GM19455 (cell line): ENCODE data around the gene PIAS1.

ENCODE experiments used
- ATAC-seq: cut with Tn5 transposase; IDR thresholded peaks from one replicate; pipeline ENCODE4 v1.9.1; 2021; ENCODE audit not compliant: unreplicated experiment

Gene PIAS1

GRCh38 chr15:68175526-68175925, 121.4 kb downstream of the PIAS1 start:
- ATAC-seq: no peak

- no peak for ATAC-seq
These were observed 122.5 kb downstream of the PIAS1 start for GRCh38 chr15:68176601-68177000.

- no peak for ATAC-seq
These were observed 123.6 kb downstream of the PIAS1 start for GRCh38 chr15:68177742-68178141.

DNA sequence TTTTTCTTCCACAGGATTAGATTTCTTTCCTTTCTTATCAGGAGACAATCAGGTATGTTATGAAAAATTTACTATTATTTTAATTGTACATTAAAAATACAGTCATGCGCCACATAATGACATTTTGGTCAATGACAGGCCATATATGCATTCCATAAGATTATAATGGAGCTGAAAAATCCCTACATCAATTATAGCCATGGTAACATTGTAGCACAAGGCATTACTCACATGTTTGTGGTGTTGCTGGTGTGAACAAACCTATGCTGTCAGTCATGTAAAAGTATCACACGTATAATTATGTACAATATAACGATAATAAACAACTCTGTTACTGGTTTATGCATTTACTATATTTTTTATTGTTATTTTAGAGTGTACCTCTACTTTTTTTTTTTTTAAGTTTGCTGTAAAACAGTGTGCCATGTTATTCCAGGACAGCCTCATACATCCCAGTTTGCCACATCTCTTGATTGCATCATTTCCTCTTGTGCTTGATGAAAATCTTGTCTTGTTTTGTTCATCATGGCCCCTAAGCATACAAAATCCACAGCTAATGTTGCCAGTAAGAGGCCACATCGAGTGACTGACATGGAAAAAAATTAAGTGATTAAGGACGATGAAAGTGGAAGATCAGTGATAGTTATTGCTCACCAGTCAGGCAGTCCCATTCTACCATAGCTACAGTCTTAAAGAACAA, 129.7 kb downstream of the PIAS1 start:
- no peak for ATAC-seq

- ATAC-seq: no peak
These were observed 130.7 kb downstream of the PIAS1 start for GRCh38 chr15:68184616-68185480.

DNA sequence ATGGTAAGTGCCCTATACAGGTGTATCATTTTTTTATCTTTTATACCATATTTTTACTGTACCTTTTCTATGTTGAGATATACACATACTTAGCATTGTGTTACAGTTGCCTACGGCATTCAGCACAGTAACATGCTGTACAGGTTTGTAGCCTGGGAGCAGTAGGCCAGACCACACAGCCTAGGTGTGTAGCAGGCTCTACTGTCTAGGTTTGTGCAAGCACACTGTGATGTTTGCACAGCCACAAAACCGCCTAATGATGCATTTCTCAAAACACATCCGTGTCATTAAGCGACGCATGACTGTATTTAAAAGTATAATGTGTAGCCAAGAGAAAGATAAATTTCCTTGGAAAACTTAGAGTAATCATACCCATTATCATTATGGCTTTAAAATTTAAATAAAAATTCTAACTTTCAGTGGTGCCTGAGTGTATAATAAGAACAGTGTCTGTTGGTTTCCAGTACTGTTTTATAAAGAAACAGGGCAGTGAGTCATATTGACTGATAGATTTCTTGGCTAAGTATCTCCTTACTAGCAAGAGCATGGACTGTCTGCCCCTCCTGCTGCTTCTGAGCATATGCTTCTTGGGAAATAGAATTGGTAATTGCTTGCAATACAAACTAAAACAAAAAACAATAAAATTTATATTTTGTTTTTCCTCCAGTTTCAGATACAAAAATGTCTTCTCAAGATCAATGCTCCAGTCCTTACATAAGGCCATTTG, 132.7 kb downstream of the PIAS1 start:
- no peak for ATAC-seq

GRCh38 chr15:68187559-68187958, 133.4 kb downstream of the PIAS1 start:
- no peak for ATAC-seq

- no peak for ATAC-seq
These were observed 134.5 kb downstream of the PIAS1 start for GRCh38 chr15:68188647-68189046.

DNA sequence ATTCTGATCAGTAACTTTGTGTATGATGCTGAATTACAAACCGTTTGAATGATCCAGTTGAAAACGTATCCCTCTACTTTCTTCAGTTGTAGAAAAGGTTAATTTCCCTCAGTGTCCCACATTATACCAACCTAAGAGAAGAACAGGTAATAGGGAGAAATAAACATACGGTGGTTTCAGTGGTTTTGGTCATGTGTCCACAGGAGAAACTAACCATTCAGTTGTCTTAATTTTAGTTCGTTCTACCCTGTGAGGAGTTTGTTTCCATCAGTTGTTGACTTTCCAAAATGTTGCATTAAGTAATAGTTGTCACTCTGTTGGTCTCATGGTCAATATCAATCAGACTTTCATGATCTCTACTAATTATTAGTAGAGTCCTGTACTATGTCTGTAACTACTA, 135.9 kb downstream of the PIAS1 start:
- ATAC-seq: no peak

DNA sequence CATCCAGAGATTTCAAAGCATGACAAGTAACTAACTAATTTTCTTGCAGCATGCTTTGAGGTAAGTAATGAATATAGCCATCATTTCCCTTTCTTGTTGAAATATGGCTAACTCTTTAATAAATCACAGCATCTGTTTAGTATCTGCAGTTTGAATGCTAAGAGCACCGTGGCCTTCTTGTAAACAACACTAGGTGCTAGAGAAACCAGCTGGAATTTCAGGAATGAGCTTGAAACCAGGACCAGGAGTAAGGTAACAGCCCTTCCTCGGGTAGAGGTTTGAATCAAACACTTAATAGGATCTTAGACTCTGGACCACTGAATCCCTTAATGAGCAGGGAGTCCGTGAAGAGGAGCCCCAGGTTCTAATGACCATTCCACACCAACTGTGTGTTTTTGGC, 137.4 kb downstream of the PIAS1 start:
- ATAC-seq: no peak

- ATAC-seq: no peak
These were observed 138.0 kb downstream of the PIAS1 start for GRCh38 chr15:68192117-68192516.

GRCh38 chr15:68192804-68193486, 138.8 kb downstream of the PIAS1 start:
- no peak for ATAC-seq

- no peak for ATAC-seq
These were observed 141.4 kb downstream of the PIAS1 start for GRCh38 chr15:68195336-68196112.

DNA sequence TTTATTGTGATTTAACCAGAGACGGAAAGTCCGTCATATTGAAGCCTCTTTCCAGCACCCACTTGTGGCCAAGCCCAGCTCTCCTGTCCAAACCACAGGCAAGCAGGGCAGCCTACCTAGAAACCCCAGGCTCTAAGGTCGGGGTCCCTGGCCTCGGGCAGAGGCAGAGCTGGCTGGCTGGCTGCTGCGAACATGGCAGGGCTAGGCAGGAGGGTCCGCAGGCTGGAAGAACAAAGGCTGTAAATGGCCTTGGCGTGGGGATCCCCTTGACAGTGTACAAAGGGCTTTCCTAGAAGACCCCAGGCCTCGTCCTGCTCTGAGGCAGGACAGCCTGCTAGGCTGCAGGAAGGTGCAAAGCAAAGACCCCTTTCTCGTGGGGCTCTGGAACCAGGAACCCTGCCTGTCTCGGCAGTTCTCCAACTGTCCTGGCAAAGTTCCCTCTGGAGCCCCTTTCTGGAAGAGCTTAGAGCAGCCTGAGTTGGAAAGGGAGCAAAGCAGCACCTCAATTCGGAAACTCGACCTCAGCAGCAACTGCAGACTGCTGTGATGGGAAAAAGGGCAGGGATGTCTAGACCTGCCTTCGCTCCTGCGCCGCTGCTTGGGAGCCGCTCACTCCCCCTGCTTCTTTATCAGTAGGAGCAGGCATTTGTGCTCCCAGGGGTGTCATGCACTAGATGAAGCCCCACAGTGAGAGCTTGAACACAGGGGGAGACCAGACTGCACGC, 142.5 kb downstream of the PIAS1 start:
- no peak for ATAC-seq

DNA sequence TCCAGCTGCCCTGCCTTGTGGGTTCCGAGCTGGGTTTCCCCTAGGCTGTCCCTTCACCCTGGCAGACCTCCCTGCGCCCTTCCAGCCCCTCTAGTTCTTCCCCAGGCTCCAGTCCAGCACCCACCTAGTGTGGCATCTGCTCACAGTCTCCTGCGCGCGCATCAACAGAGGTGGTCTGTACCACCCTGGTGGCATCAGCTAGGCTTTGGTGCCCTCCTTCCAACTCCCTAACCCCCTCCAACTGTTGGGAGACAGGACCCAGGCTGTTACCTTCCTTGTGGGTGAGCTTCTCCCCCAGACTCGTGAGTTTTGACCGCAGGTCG, 143.0 kb downstream of the PIAS1 start:
- ATAC-seq: no peak

DNA sequence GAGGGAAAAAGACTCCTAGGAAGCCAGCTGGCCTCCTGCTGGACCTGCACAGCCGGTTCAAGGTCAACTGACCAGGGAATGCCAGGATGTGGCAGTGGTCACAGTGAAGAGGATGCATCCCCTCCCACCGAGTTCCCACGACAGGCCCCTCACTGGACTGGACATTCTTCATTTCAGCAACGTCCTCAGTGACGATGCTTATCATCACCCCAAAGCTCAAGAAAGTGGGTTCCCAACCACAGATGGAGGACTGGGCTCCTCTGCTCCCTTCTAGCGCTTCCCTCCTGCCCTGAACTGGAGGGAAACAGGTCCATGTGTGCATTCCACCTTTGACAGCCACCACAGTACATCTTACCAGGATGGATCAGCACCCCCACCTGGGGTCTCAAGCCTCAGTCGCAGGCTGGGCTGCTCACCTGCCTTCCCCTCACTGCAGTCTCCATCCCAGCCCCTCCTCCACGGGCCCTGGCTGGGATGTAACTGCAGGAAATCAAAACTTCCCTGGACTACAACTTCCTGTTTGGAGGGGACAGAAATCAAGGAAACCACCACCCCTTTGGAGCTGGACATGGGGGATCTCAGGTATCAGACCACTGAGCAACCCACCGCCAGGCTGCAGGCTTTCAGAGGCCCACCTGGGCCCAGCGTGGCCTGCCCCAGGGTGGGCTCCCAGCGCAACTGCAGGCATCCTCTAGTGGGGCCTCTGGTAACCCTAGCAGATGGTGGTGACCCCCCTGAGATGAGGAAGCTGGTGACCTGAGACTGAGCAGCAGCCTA, 143.7 kb downstream of the PIAS1 start:
- no peak for ATAC-seq

DNA sequence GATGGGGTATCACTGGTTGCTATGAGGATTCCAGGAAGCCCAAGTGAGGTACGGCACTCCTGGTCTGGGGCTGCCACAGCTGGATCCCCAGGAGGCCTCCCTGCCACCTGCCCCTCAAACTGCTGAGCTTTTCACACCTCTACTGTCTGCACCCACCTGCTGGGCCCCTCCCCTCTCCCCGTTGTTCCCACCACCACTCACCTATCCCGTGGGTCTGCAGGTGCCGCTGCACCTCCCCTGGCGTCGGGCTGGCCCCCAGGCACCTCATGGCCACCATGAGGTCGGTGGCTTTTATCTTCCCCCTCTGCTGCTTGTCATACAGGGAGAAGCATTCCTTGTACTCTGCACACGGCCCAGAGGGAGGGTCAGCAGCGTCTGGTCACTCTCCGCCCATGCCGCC, 145.2 kb downstream of the PIAS1 start:
- ATAC-seq: no peak

- no peak for ATAC-seq
These were observed 146.1 kb downstream of the PIAS1 start for GRCh38 chr15:68200016-68200861.
